ENCODE measurements around the gene PGAM5. TPM values are rescaled to one million over a fixed set of nuclear protein-coding genes. Genes with fewer than 3 reads are reported as not detected.

The PGAM5 gene
- total and polyA plus RNA-seq, 9 of the 15 experiments (the other 6 are each of a cell fraction or from before 2014, with no cell fraction given), result 7.4 to 121 (median 69.5) TPM

- TF ChIP-seq ZBTB11 (CRISPR knock-in tag; IDR thresholded peaks at IDR 0.05) (peak in 1 of 3 experiments; percentile 61; a peak in 2 of 6 replicates), GTF2F1 (IDR thresholded peaks at IDR 0.05; ENCODE audit: low read depth, low read length) (no peak), ZNF668 (CRISPR knock-in tag; IDR thresholded peaks at IDR 0.05) (no peak), KAT2B (IDR thresholded peaks at IDR 0.05; ENCODE audit: low read depth, low read length) (no peak), L3MBTL2 (IDR thresholded peaks at IDR 0.05) (peak; percentile 94), MYNN (IDR thresholded peaks at IDR 0.05) (no peak), MYNN (CRISPR knock-in tag; IDR thresholded peaks at IDR 0.05) (no peak), NFIX (CRISPR knock-in tag; IDR thresholded peaks at IDR 0.05; ENCODE audit: low read depth) (no peak), ZNF449 (CRISPR knock-in tag; IDR thresholded peaks at IDR 0.05) (no peak), TOE1 (IDR thresholded peaks at IDR 0.05; ENCODE audit: borderline replicate concordance) (peak; percentile 70; the same call in 1 of the 2 replicates), TOE1 (CRISPR knock-in tag; IDR thresholded peaks at IDR 0.05; ENCODE audit: borderline replicate concordance, low read depth) (no peak), KDM2B (CRISPR knock-in tag; IDR thresholded peaks at IDR 0.05) (no peak), TBL1XR1 (IDR thresholded peaks at IDR 0.05; ENCODE audit: low read length in 2 of 2) (no peak), SMARCA5 (IDR thresholded peaks at IDR 0.05) (no peak), NFIC (IDR thresholded peaks at IDR 0.05) (peak; percentile 21; the same call in 1 of the 2 replicates), PRPF4 (IDR thresholded peaks at IDR 0.05; ENCODE audit: insufficient read depth, low read depth, low read length, poor library complexity, severe bottlenecking) (peak; percentile 27), SRSF9 (IDR thresholded peaks at IDR 0.05; ENCODE audit: borderline replicate concordance, low read depth, low read length) (no peak), PKNOX1 (IDR thresholded peaks at IDR 0.05) (no peak), PBX2 (CRISPR knock-in tag; IDR thresholded peaks at IDR 0.05; ENCODE audit: low read depth) (no peak), PBX2 (tag; conservative IDR thresholded peaks at IDR 0.05; ENCODE audit: low read depth) (no peak)
Observed at GRCh38 chr12:132761921-132762583, 51.4 kb downstream of the PGAM5 start (continued).
